SH-SY5Y (cell line): ENCODE measurements around the gene OR6F1.

ENCODE experiments used
- GATA2 ChIP-seq: IDR thresholded peaks from 2 replicates; pipeline ENCODE4 v1.6.1; 2011; ENCODE audit warnings: mild to moderate bottlenecking, low read depth, low read length
- GATA3 ChIP-seq: IDR thresholded peaks from 2 replicates; pipeline ENCODE4 v1.6.1; 2011; ENCODE audit warnings: low read depth, mild to moderate bottlenecking, low read length, moderate library complexity

- TF ChIP-seq GATA2 (no peak), GATA3 (no peak)
These were observed 36.3 kb downstream of the OR6F1 start for GRCh38 chr1:247680171-247680570.
